HEK293 (cell line): ENCODE results near the gene DOK5.

Source experiments
- GLIS2 ChIP-seq: fragments of 450-650 bp; formaldehyde crosslinking; IDR thresholded peaks from 2 replicates; pipeline ENCODE4 v1.5.1; 2016; ENCODE audit warnings: missing biosample characterization, missing genetic modification characterization
- RBAK ChIP-seq: fragments of 450-650 bp; formaldehyde crosslinking; IDR thresholded peaks from 2 replicates; pipeline ENCODE4 v1.5.1; 2016; ENCODE audit warnings: missing biosample characterization, missing genetic modification characterization
- SETDB1 ChIP-seq: IDR thresholded peaks from one replicate; pipeline ENCODE4 v1.6.1; 2017; ENCODE audit warnings: mild to moderate bottlenecking, low read length, moderate library complexity, mixed read lengths; ENCODE audit not compliant: insufficient read length
- ZBTB7A ChIP-seq: fragments of 450-650 bp; formaldehyde crosslinking; IDR thresholded peaks from 2 replicates; pipeline ENCODE4 v1.5.1; 2016; ENCODE audit warnings: low read depth, missing biosample characterization, missing genetic modification characterization
- ZFP37 ChIP-seq: fragments of 450-650 bp; formaldehyde crosslinking; IDR thresholded peaks from 2 replicates; pipeline ENCODE4 v1.5.1; 2016; ENCODE audit warnings: missing biosample characterization, missing genetic modification characterization
- ZNF311 ChIP-seq: fragments of 450-650 bp; formaldehyde crosslinking; IDR thresholded peaks from 2 replicates; pipeline ENCODE4 v1.5.1; 2017; ENCODE audit warnings: missing biosample characterization, missing genetic modification characterization, borderline replicate concordance
- ZNF48 ChIP-seq: fragments of 450-650 bp; formaldehyde crosslinking; IDR thresholded peaks from 2 replicates; pipeline ENCODE4 v1.5.1; 2016; ENCODE audit warnings: missing biosample characterization, missing genetic modification characterization
- ZNF747 ChIP-seq: fragments of 450-650 bp; formaldehyde crosslinking; IDR thresholded peaks from 2 replicates; pipeline ENCODE4 v1.5.1; 2016; ENCODE audit warnings: missing biosample characterization, missing genetic modification characterization
- ZNF776 ChIP-seq: fragments of 450-650 bp; formaldehyde crosslinking; IDR thresholded peaks from 2 replicates; pipeline ENCODE4 v1.5.0; 2017; ENCODE audit warnings: missing biosample characterization, missing genetic modification characterization, borderline replicate concordance
- ZNF792 ChIP-seq: fragments of 450-650 bp; formaldehyde crosslinking; IDR thresholded peaks from 2 replicates; pipeline ENCODE4 v1.5.1; 2016; ENCODE audit warnings: missing biosample characterization, missing genetic modification characterization

DNA sequence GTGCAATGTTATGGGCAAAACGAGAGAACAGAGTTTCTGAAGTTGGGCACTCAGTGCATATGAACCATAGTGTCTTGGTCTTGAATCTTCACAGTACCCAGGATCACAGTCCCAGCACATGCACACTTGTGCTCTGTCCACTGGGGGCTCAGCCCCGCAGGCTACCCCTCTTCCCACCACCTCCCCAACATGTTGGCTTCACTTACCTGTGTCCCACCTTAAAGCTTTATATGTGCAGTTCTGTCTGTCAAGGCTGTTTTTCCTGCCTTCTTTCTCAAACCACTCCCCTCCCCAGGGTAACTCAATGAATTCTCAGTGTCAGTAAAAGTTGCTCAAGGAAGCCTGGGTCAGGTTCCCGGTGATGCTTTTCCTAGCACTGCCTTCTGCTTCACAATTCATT lies 129.9 kb downstream of the DOK5 start:
- TF ChIP-seq ZNF747 (tag by site-specific recombination): no peak
- TF ChIP-seq RBAK (tag by site-specific recombination): no peak
- no peak for TF ChIP-seq ZBTB7A (tag by site-specific recombination)
- no peak for TF ChIP-seq ZNF311 (tag by site-specific recombination)
- no peak for TF ChIP-seq ZNF792 (tag by site-specific recombination)
- TF ChIP-seq ZFP37: no peak
- no peak for TF ChIP-seq GLIS2 (tag by site-specific recombination)
- TF ChIP-seq SETDB1: no peak
- TF ChIP-seq ZNF776 (tag by site-specific recombination): no peak
- no peak for TF ChIP-seq ZNF48 (tag by site-specific recombination)
